ENCODE data around the gene DACT2. TPM values are rescaled to one million over a fixed set of nuclear protein-coding genes. Genes with fewer than 3 reads are reported as not detected.

Gene DACT2
- total and polyA plus RNA-seq, 9 of the 15 experiments (the other 6 are each of a cell fraction or from before 2014, with no cell fraction given), result not detected

DNA sequence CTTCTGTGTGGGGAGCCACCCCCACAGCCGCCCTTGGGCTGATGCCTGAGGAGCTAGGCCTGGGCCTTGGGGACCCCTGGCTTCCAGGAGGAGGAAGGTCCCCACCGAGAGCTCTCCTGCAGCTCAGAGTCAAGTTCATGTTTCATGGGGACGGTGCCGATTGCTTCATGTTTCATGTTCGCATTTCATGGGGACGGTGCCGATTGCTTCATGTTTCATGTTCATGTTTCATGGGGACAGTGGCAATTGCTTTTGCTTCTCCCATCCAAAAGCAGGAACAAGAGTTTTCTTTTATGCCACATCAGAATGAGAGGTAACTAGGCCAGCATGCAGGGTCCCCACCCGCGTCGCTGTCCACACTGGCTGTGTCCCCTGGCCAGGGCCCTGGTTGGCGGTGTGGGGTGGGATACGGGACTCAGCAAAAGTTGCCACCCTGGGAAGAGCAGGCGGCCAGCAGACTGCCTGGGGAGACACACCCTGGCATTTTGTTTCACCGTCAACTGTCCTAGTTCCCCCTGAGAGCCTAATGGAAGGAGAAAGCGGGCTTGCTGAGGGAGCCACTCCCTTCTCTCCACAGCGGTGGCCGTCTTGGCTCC is 46.0 kb downstream of the DACT2 start:
- H3K27ac ChIP-seq (ENCODE audit: extremely low read depth, low read depth, low read length), result no peak overlapping the region
- no peaks in the 10 kb centered on the region for H3K36me3 ChIP-seq (ENCODE audit: control insufficient read depth, insufficient read depth, low read length)
- in situ Hi-C loops (cut with MboI), result no loop called here
- ChIA-PET POLR2A (interaction anchor here (0.6 to 1.1 kb wide), 3 partner anchors 16 to 28 kb away, joined by 3 to 4 read pairs (median 3); no protein-coding TSS in a partner anchor), CTCF (ENCODE audit: low intra/inter-chr PET ratio) (no interaction called here)
- DNase-seq (ENCODE audit: extremely low read depth in 1 of 4, low spot score in 3 of 4) (peak in 1 of 4 experiments; percentile 49), ATAC-seq (peak; percentile 80), FAIRE-seq (no peak)
- WGBS (ENCODE audit: insufficient coverage, low coverage, missing lambda C conversion rate), result 16% methylated on average over 17 of the region's 17 CpGs
- peak overlapping the region; percentile 36; the same call in 1 of the 2 replicates for H3K4me2 ChIP-seq (ENCODE audit: insufficient read depth, low read length)
- no peaks in the 10 kb centered on the region for H3K9me3 ChIP-seq (replicated peaks; ENCODE audit: control insufficient read depth, insufficient read depth, low read depth, low read length)
- intact Hi-C loops (cut with micrococcal nuclease), result no loop called here
- peaks cover 37 to 78% of the 10 kb centered on the region in 2 experiments for H3K27me3 ChIP-seq (ENCODE audit: control insufficient read depth in 2 of 2, insufficient read depth in 2 of 2, low read length in 2 of 2)
- H3K9ac ChIP-seq (ENCODE audit: insufficient read depth in 1 of 2, low read depth in 2 of 2, low read length in 2 of 2), result peak overlapping the region in 1 of 2 experiments; percentile 78; a peak in 2 of 4 replicates
- no peaks in the 10 kb centered on the region for H3K79me2 ChIP-seq (ENCODE audit: control insufficient read depth, insufficient read depth, low read length)
- H3K4me1 ChIP-seq (replicated peaks in 1 of 2; ENCODE audit: control insufficient read depth in 2 of 2, insufficient read depth in 2 of 2, low read length in 2 of 2), result peaks cover 0 to 24% of the 10 kb centered on the region in 2 experiments; a peak in 4 of 5 replicates
- no peaks in the 10 kb centered on the region for H3K9me1 ChIP-seq (ENCODE audit: control insufficient read depth, insufficient read depth, low read length)
- H3K4me3 ChIP-seq, result no peak overlapping the region
- BruUV-seq (replicated peaks), result no TSS peak
- H2AFZ ChIP-seq (ENCODE audit: low read depth, low read length), result 0 out of 2 replicates have a peak overlapping the region, but pooled peaks have one; percentile 15
- H4K20me1 ChIP-seq (replicated peaks; ENCODE audit: control insufficient read depth, insufficient read depth, low read length), result 0 out of 2 replicates have a peak, but pooled peaks cover 3% of the 10 kb centered on the region
- no peak for TF ChIP-seq RNF219 (CRISPR knock-in tag; IDR thresholded peaks at IDR 0.05)
- TF ChIP-seq SMAD3 (CRISPR knock-in tag; conservative IDR thresholded peaks at IDR 0.05), result no peak
- TF ChIP-seq CEBPB (tag; IDR thresholded peaks at IDR 0.05), result peak; percentile 56
- peak; percentile 55; the same call in 1 of the 2 replicates for TF ChIP-seq CEBPG (CRISPR knock-in tag; IDR thresholded peaks at IDR 0.05)
- TF ChIP-seq CEBPG (tag; conservative IDR thresholded peaks at IDR 0.05 in 1 of 2, IDR thresholded peaks at IDR 0.05 in 1 of 2), result peak; percentile 48 to 61; a peak in 2 of 4 replicates
- no peak for TF ChIP-seq EP400 (IDR thresholded peaks at IDR 0.05)
- TF ChIP-seq MBD2 (IDR thresholded peaks at IDR 0.05; ENCODE audit: borderline replicate concordance, low read depth), result no peak
- TF ChIP-seq NEUROD1 (IDR thresholded peaks at IDR 0.05; ENCODE audit: borderline replicate concordance, low read depth, low read length, partially characterized antibody), result no peak
- TF ChIP-seq CTCFL (IDR thresholded peaks at IDR 0.05; ENCODE audit: borderline replicate concordance, insufficient read depth, low read depth, low read length, poor library complexity, severe bottlenecking), result no peak
- no peak for TF ChIP-seq L3MBTL2 (IDR thresholded peaks at IDR 0.05)
